Hematopoietic multipotent progenitor cell treated with erythropoietin and hydrocortisone succinate and interleukin-3 and kit ligand, for 17 days (in vitro differentiated cells): ENCODE results near the gene ETV7.

Experiments used
- DNase-seq: peaks from one replicate; pipeline ENCODE4 v3.0.0-alpha.2; 2015; ENCODE audit warnings: low spot score

The ETV7 gene

GRCh38 chr6:36383606-36384005, 3.9 kb downstream of the ETV7 start:
- no peak for DNase-seq

- DNase-seq = no peak
Observed at GRCh38 chr6:36382976-36383375, 4.5 kb downstream of the ETV7 start.

- DNase-seq = no peak
Observed at GRCh38 chr6:36381502-36382389, 5.7 kb downstream of the ETV7 start.

- no peak for DNase-seq
Observed at GRCh38 chr6:36380166-36380565, 7.3 kb downstream of the ETV7 start.

- no peak for DNase-seq
Observed at GRCh38 chr6:36378936-36379335, 8.5 kb downstream of the ETV7 start.

GRCh38 chr6:36378243-36378920, 9.1 kb downstream of the ETV7 start:
- no peak for DNase-seq

GRCh38 chr6:36377594-36377993, 9.9 kb downstream of the ETV7 start:
- no peak for DNase-seq

GRCh38 chr6:36376742-36377141, 10.7 kb downstream of the ETV7 start:
- no peak for DNase-seq

- no peak for DNase-seq
Observed at GRCh38 chr6:36376183-36376582, 11.3 kb downstream of the ETV7 start.

- no peak for DNase-seq
Observed at GRCh38 chr6:36375644-36376155, 11.8 kb downstream of the ETV7 start.

GRCh38 chr6:36374972-36375371, 12.5 kb downstream of the ETV7 start:
- no peak for DNase-seq

GRCh38 chr6:36374194-36374593, 13.3 kb downstream of the ETV7 start:
- DNase-seq = no peak

- DNase-seq = no peak
Observed at GRCh38 chr6:36373368-36374019, 14.0 kb downstream of the ETV7 start.

- DNase-seq = no peak
Observed at GRCh38 chr6:36372088-36372487, 15.4 kb downstream of the ETV7 start.

- DNase-seq = no peak
Observed at GRCh38 chr6:36371211-36371610, 16.3 kb downstream of the ETV7 start.

GRCh38 chr6:36370638-36371037, 16.8 kb downstream of the ETV7 start:
- DNase-seq = no peak

- no peak for DNase-seq
Observed at GRCh38 chr6:36368921-36369865, 18.3 kb downstream of the ETV7 start.

GRCh38 chr6:36368421-36368820, 19.0 kb downstream of the ETV7 start:
- DNase-seq = no peak

GRCh38 chr6:36367743-36368142, 19.7 kb downstream of the ETV7 start:
- no peak for DNase-seq

- no peak for DNase-seq
Observed at GRCh38 chr6:36364669-36365479, 22.6 kb downstream of the ETV7 start.
